Testis (tissue), 3 donors: ENCODE data around the gene OSGEP. TPM values are rescaled to one million over a fixed set of nuclear protein-coding genes. Genes with fewer than 3 reads are reported as not detected.

Source experiments
- DNase-seq: peaks from one replicate; pipeline ENCODE4 v3.0.0-alpha.2; 2019
- H3K27ac ChIP-seq, 2 donors: fragments of 200-600 bp; sonication (generic); one replicate each; pipeline ENCODE4 v1.5.1; 2019
- H3K27me3 ChIP-seq: fragments of 200-600 bp; sonication (generic); one replicate; pipeline ENCODE4 v1.5.1; 2019
- H3K36me3 ChIP-seq: fragments of 200-600 bp; sonication (generic); one replicate; pipeline ENCODE4 v1.5.1; 2017; ENCODE audit warnings: low read depth; ENCODE audit errors: missing control alignments
- H3K4me1 ChIP-seq: fragments of 200-600 bp; sonication (generic); one replicate; pipeline ENCODE4 v1.5.1; 2019
- H3K4me3 ChIP-seq, 2 donors: fragments of 200-600 bp; sonication (generic); one replicate each; pipeline ENCODE4 v1.5.1; 2017 to 2019
- H3K9me3 ChIP-seq: fragments of 200-600 bp; sonication (generic); one replicate; pipeline ENCODE4 v1.5.1; 2017
- CTCF ChIP-seq, 3 experiments: fragments of 450-650 bp in 2 of 3; fragments of 200-600 bp in 1 of 3; sonication (generic) in 1 of 3; IDR thresholded peaks; one replicate each; pipeline ENCODE4 v1.5.1; 2016 to 2019; ENCODE audit warnings: antibody characterized with exemption in 3 of 3, mild to moderate bottlenecking in 2 of 3, moderate library complexity in 1 of 3
- POLR2A ChIP-seq: fragments of 450-650 bp; IDR thresholded peaks from one replicate; pipeline ENCODE4 v1.6.1; 2017; ENCODE audit warnings: antibody characterized with exemption, mild to moderate bottlenecking, moderate library complexity
- WGBS, 2 donors: methylation state at CpG; one replicate each; pipeline ENCODE4 v1.1.5; 2018; 5-methylcytosine and 5-hydroxymethylcytosine counted together
- intact Hi-C: fragments of 100-400 bp; cut with DNase I; formaldehyde crosslinking; loops from one replicate; pipeline ENCODE4 v1.15.1; 2023; ENCODE audit warnings: low total_unique reads
- polyA plus RNA-seq: library from polyadenylated mRNA; stranded (reverse); fragments of 350-450 nt; fragmentation: Illumina TruSeq; extraction: RNeasy Lipid Tissue Mini Kit (QIAGEN cat#74804); gene quantifications from one replicate; pipeline ENCODE4 v1.2.3, GENCODE V29; 2014; ENCODE audit warnings: low read depth, low replicate concordance; ENCODE audit not compliant: insufficient read depth
- total RNA-seq, 2 donors: library from RNA; depleted of rRNA; stranded (reverse); fragments of >200 nt; gene quantifications; one replicate each; pipeline ENCODE4 v1.2.3, GENCODE V29; 2016

OSGEP gene
- total and polyA plus RNA-seq, 3 donors from 2014 or later = 19.9 to 58.8 (median 47.2) TPM

- 23 to 32% methylated on average over 11 to 16 of the region's 16 CpGs for WGBS, 2 donors
- Histone ChIP-seq H3K9me3 (no peaks in the 10 kb centered on the region), H3K27ac (peak overlapping the region; percentile 36 to 70), H3K4me1 (no peaks in the 10 kb centered on the region), H3K4me3 (peak overlapping the region; percentile 61 to 72), H3K36me3 (no peaks in the 10 kb centered on the region), H3K27me3 (no peaks in the 10 kb centered on the region)
- intact Hi-C loops = no loop called here
- DNase-seq = no peak
- TF ChIP-seq CTCF (IDR thresholded peaks at IDR 0.05) (no peak), POLR2A (no peak)
These were observed 14.2 kb upstream of the OSGEP start for GRCh38 chr14:20468764-20469241.

GRCh38 chr14:20461225-20462141 lies 6.9 kb upstream of the OSGEP start, which contains the start of gene PIP4P1:
Gene PIP4P1, minus strand, starts transcription at chr14:20461434. Its CDS starts 109 bp downstream, at chr14:20461325.
- Histone ChIP-seq H3K27ac (peak within 1 kb of the TSS; percentile 96), H3K36me3 (no peaks in the 10 kb centered on the region), H3K4me3 (peak within 1 kb of the TSS; percentile 97 to 99), H3K4me1 (peaks cover 10% of the 10 kb centered on the region), H3K27me3 (no peaks in the 10 kb centered on the region), H3K9me3 (no peaks in the 10 kb centered on the region)
- 0 to 1% methylated on average over 29 to 56 of the region's 67 CpGs for WGBS, 2 donors
- TF ChIP-seq POLR2A (no peak), CTCF (IDR thresholded peaks at IDR 0.05) (no peak)
- intact Hi-C loops = no loop called here
- DNase-seq = peak; percentile 100

GRCh38 chr14:20460458-20461224 lies 6.0 kb upstream of the OSGEP start:
- 3 to 7% methylated on average over 22 to 32 of the region's 32 CpGs for WGBS, 2 donors
- Histone ChIP-seq H3K36me3 (no peaks in the 10 kb centered on the region), H3K9me3 (no peaks in the 10 kb centered on the region), H3K4me3 (peak overlapping the region; percentile 97 to 99), H3K27ac (peak overlapping the region; percentile 96), H3K27me3 (no peaks in the 10 kb centered on the region), H3K4me1 (peaks cover 15% of the 10 kb centered on the region)
- TF ChIP-seq CTCF (IDR thresholded peaks at IDR 0.05) = no peak
- TF ChIP-seq POLR2A = no peak
- no peak for DNase-seq
- intact Hi-C loops = no loop called here

GRCh38 chr14:20458031-20458789 lies 3.6 kb upstream of the OSGEP start:
- TF ChIP-seq POLR2A = no peak
- TF ChIP-seq CTCF (IDR thresholded peaks at IDR 0.05) = no peak
- no peak for DNase-seq
- Histone ChIP-seq H3K4me3 (no peak overlapping the region), H3K9me3 (no peaks in the 10 kb centered on the region), H3K27me3 (no peaks in the 10 kb centered on the region), H3K27ac (peak overlapping the region in 1 of 2 donors; percentile 14), H3K36me3 (no peaks in the 10 kb centered on the region), H3K4me1 (peaks cover 23% of the 10 kb centered on the region)
- intact Hi-C loops = loop anchor here (10.0 kb wide), 1 partner anchor 113 kb away; the partner anchor contains the start of gene PARP2
- 63 to 67% methylated on average over 8 of the region's 8 CpGs for WGBS, 2 donors
